K562 (cell line): ENCODE results near the gene HORMAD1. TPM values are rescaled to one million over a fixed set of nuclear protein-coding genes. Genes with fewer than 3 reads are reported as not detected.
"Not testable (repeated sequence)": the region's sequence is repeated elsewhere in the genome, so short reads cannot be mapped to it uniquely, and the experiment has no call there.

Source experiments
- ATAC-seq: fragments of 200-7000 bp; cut with Tn5 transposase; 3 replicates; pipeline ENCODE4 v1.9.1; 2020; ENCODE audit warnings: moderate library complexity
- BruUV-seq: library from RNA; stranded (reverse); fragments of 400-500 nt; replicated peaks from 2 replicates; lab custom pipeline; 2021; lab: Mats Ljungman, UMichigan
- CTCF ChIA-PET: fragments of 300-600 bp; formaldehyde crosslinking; extraction: SDS; loops from one replicate; lab custom pipeline; 2021; ENCODE audit warnings: low intra/inter-chr PET ratio; lab: Yijun Ruan, JAX
- POLR2A ChIA-PET: fragments of 300-600, 350-650 bp; sonication (Branson Sonifier 250); formaldehyde crosslinking; extraction: SDS; loops from one replicate; lab custom pipeline; 2021; ENCODE audit warnings: antibody characterized with exemption, inconsistent platforms; lab: Yijun Ruan, JAX
- DNase-seq, 4 experiments: peaks; one replicate each; pipeline versions ENCODE4 v3.0.0 to v3.0.0-alpha.2; 2011 to 2018; ENCODE audit warnings: low spot score in 3 of 4, mixed read lengths in 3 of 4; ENCODE audit errors: extremely low read depth in 1 of 4
- FAIRE-seq: peaks from 2 replicates; lab custom pipeline; 2011; peaks lifted over from hg19 to GRCh38; lab: Jason Lieb, UNC
- H2AFZ ChIP-seq: 2 replicates; pipeline ENCODE4 v1.6.0; 2011; ENCODE audit warnings: low read depth, low read length, control low read depth, inconsistent platforms
- H3K27ac ChIP-seq: fragments of 200-600 bp; 3 replicates; pipeline ENCODE4 v1.8.0; 2011; ENCODE audit warnings: low read depth, mild to moderate bottlenecking, control low read depth, inconsistent platforms, low read length, moderate library complexity, mixed read lengths; ENCODE audit errors: extremely low read depth
- H3K27me3 ChIP-seq, 2 experiments: fragments of 300-600 bp in 1 of 2; 2 replicates in 1 of 2; 3 replicates in 1 of 2; pipeline versions ENCODE4 v1.6.0 to v1.8.0; 2011; ENCODE audit warnings: inconsistent platforms in 2 of 2, low read length in 2 of 2, mild to moderate bottlenecking in 1 of 2, mixed read lengths in 1 of 2, moderate library complexity in 1 of 2; ENCODE audit not compliant: control insufficient read depth in 2 of 2, insufficient read depth in 2 of 2
- H3K36me3 ChIP-seq: fragments of 300-600 bp; 3 replicates; pipeline ENCODE4 v1.8.0; 2011; ENCODE audit warnings: mild to moderate bottlenecking, low read length, inconsistent platforms; ENCODE audit not compliant: control insufficient read depth, insufficient read depth
- H3K4me1 ChIP-seq, 2 experiments: fragments of 200-600 bp in 1 of 2; replicated peaks in 1 of 2; 2 replicates in 1 of 2; 3 replicates in 1 of 2; pipeline versions ENCODE4 v1.5.1 to v1.8.0; 2011; ENCODE audit warnings: inconsistent platforms in 2 of 2, low read length in 2 of 2, mild to moderate bottlenecking in 1 of 2, mixed read lengths in 1 of 2, moderate library complexity in 1 of 2; ENCODE audit not compliant: control insufficient read depth in 2 of 2, insufficient read depth in 2 of 2
- H3K4me2 ChIP-seq: 2 replicates; pipeline ENCODE4 v1.6.1; 2011; ENCODE audit warnings: low read length, control low read depth, inconsistent platforms, mixed read lengths; ENCODE audit not compliant: insufficient read depth
- H3K4me3 ChIP-seq: fragments of 200-600 bp; sonication (generic), shearing (Covaris generic); 2 replicates; pipeline ENCODE4 v1.5.1; 2016; ENCODE audit warnings: control low read depth, inconsistent platforms
- H3K79me2 ChIP-seq: fragments of 200-600 bp; 3 replicates; pipeline ENCODE4 v1.8.0; 2011; ENCODE audit warnings: low read length, inconsistent platforms; ENCODE audit not compliant: control insufficient read depth, insufficient read depth
- H3K9ac ChIP-seq, 2 experiments: 2 replicates each; pipeline versions ENCODE4 v1.6.0 to v1.6.1; 2011; ENCODE audit warnings: low read depth in 2 of 2, low read length in 2 of 2, control low read depth in 1 of 2, inconsistent platforms in 1 of 2, mild to moderate bottlenecking in 1 of 2, mixed read lengths in 1 of 2; ENCODE audit not compliant: insufficient read depth in 1 of 2
- H3K9me1 ChIP-seq: one replicate; pipeline ENCODE4 v1.6.0; 2011; ENCODE audit warnings: inconsistent platforms, mild to moderate bottlenecking, low read length, moderate library complexity; ENCODE audit not compliant: control insufficient read depth, insufficient read depth
- H3K9me3 ChIP-seq: replicated peaks from 2 replicates; pipeline ENCODE4 v1.5.1; 2011; ENCODE audit warnings: low read depth, low read length, inconsistent platforms; ENCODE audit not compliant: control insufficient read depth, insufficient read depth
- H4K20me1 ChIP-seq: replicated peaks from 2 replicates; pipeline ENCODE4 v1.6.1; 2011; ENCODE audit warnings: low read length, inconsistent platforms, mixed read lengths; ENCODE audit not compliant: control insufficient read depth, insufficient read depth
- ADNP ChIP-seq: fragments of 200-800 bp; sonication (Bioruptor generic); IDR thresholded peaks from 2 replicates; pipeline ENCODE4 v1.6.1; 2016; ENCODE audit warnings: missing genetic modification characterization, missing compliant biosample characterization
- EHMT2 ChIP-seq: fragments of 450-650 bp; IDR thresholded peaks from 2 replicates; pipeline ENCODE4 v1.6.1; 2018; ENCODE audit warnings: antibody characterized with exemption
- L3MBTL2 ChIP-seq: fragments of 450-650 bp; IDR thresholded peaks from 2 replicates; pipeline ENCODE4 v1.6.1; 2016; ENCODE audit warnings: mild to moderate bottlenecking, moderate library complexity
- TOE1 ChIP-seq, 2 experiments: fragments of 450-650 bp in 1 of 2; sonication (generic) in 1 of 2; formaldehyde crosslinking in 1 of 2; IDR thresholded peaks; 2 replicates each; pipeline versions ENCODE4 v1.7.1 to v1.8.0; 2016 to 2022; ENCODE audit warnings: borderline replicate concordance in 2 of 2, mild to moderate bottlenecking in 2 of 2, antibody characterized with exemption in 1 of 2, inconsistent platforms in 1 of 2, low read depth in 1 of 2, missing genetic modification reagents in 1 of 2, moderate library complexity in 1 of 2
- WGBS: fragments of 100-300 bp; shearing (Covaris generic); methylation state at CpG from one replicate; pipeline ENCODE4 v1.1.6; 2016; ENCODE audit warnings: low coverage, mixed read lengths; ENCODE audit not compliant: insufficient coverage; ENCODE audit errors: missing lambda C conversion rate; 5-methylcytosine and 5-hydroxymethylcytosine counted together
- in situ Hi-C: fragments of 300-500 bp; cut with MboI; formaldehyde crosslinking; loops from 4 replicates; pipeline ENCODE4 v1.15.0; 2018; ENCODE audit warnings: inconsistent platforms, mixed read lengths
- intact Hi-C: fragments of 100-400 bp; cut with micrococcal nuclease; formaldehyde crosslinking; loops from 2 replicates; pipeline ENCODE4 v1.14.2; 2022
- polyA plus RNA-seq, 8 experiments: library from polyadenylated mRNA; depleted of rRNA in 4 of 8; stranded (reverse) in 5 of 8; unstranded in 3 of 8; fragments of >200 nt; fragmentation: Nextera tagmentation in 2 of 8; fragmentation: Illumina TruSeq in 1 of 8; extraction: Ambion mirVana in 2 of 8; extraction: Trizol in 1 of 8; gene quantifications; 2 replicates each; pipeline versions ENCODE4 v1.2.1 to v1.2.3, GENCODE V29; 2011 to 2014; ENCODE audit warnings: inconsistent platforms in 1 of 8, missing spikeins in 1 of 8
- total RNA-seq, 7 experiments: library from RNA; depleted of rRNA in 6 of 7; stranded (reverse); fragments of >200 nt in 6 of 7; fragmentation: Illumina TruSeq in 2 of 7; extraction: Trizol in 2 of 7; gene quantifications; 2 replicates each; pipeline versions ENCODE4 v1.2.1 to v1.2.3, GENCODE V29; 2011 to 2021; ENCODE audit warnings: low replicate concordance in 1 of 7

Gene HORMAD1
- total and polyA plus RNA-seq, 9 of the 15 experiments (the other 6 are each of a cell fraction or from before 2014, with no cell fraction given), result not detected

DNA sequence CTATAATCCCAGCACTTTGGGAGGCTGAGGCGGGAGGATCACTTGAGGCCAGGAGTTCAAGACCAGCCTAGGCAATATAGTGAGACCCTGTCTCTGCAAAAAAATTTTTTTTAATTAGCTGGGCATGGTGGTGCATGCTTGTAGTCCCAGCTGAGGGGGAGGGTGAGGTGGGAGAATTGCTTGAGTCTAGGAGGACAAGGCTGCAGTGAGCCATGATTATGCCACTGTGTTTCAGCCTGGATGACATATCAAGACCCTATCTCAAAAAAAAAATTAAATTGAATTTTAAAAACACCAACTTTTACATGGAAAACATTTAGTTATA lies 45.2 kb upstream of the HORMAD1 start:
- H4K20me1 ChIP-seq; H3K4me3 ChIP-seq; H3K79me2 ChIP-seq; CTCF ChIA-PET; DNase-seq; FAIRE-seq; BruUV-seq; H3K36me3 ChIP-seq; in situ Hi-C loops; TF ChIP-seq TOE1 (CRISPR knock-in tag; IDR thresholded peaks at IDR 0.05; ENCODE audit: borderline replicate concordance, low read depth): not testable (repeated sequence)
- ATAC-seq, result peak; percentile 46
- WGBS, result 69% methylated on average over 1 of the region's 1 CpG
- H3K9ac ChIP-seq, result peak overlapping the region in 1 of 2 experiments; percentile 57; a peak in 2 of 4 replicates
- TF ChIP-seq L3MBTL2, result peak; percentile 11; the same call in 1 of the 2 replicates
- TF ChIP-seq EHMT2, result 0 out of 2 replicates have a peak, but pooled peaks have one; percentile 26
- TF ChIP-seq ADNP (tag), result 0 out of 2 replicates have a peak, but pooled peaks have one; percentile 68
- TF ChIP-seq TOE1 (IDR thresholded peaks at IDR 0.05; ENCODE audit: borderline replicate concordance), result 0 out of 2 replicates have a peak, but pooled peaks have one; percentile 10
- TF ChIP-seq, all 486 proteins: peak for 4; not testable (repeated sequence) for 482
- H3K4me1 ChIP-seq, result peaks cover 4 to 15% of the 10 kb centered on the region in 2 experiments; a peak in 4 of 5 replicates
- H3K9me1 ChIP-seq, H3K9me3 ChIP-seq, intact Hi-C loops, H3K27me3 ChIP-seq: not testable (repeated sequence)
- H3K4me2 ChIP-seq, result peak overlapping the region; percentile 49; the same call in 1 of the 2 replicates
- POLR2A ChIA-PET, result interaction anchor here (1.0 kb wide), 1 partner anchor 204 kb away, joined by 5 read pairs; no protein-coding TSS in a partner anchor
- peak overlapping the region; percentile 71; the same call in 2 of the 3 replicates for H3K27ac ChIP-seq
- peak overlapping the region; percentile 96 for H2AFZ ChIP-seq
